ENCODE data around the gene ARHGAP18.

Gene ARHGAP18

GRCh38 chr6:129662980-129663431 is 47.0 kb downstream of the ARHGAP18 start:
- DNase-seq: no peak

GRCh38 chr6:129662406-129662766 is 47.6 kb downstream of the ARHGAP18 start:
- no peak for DNase-seq

- DNase-seq: no peak
Measured at GRCh38 chr6:129661536-129662405, 48.2 kb downstream of the ARHGAP18 start.

DNA sequence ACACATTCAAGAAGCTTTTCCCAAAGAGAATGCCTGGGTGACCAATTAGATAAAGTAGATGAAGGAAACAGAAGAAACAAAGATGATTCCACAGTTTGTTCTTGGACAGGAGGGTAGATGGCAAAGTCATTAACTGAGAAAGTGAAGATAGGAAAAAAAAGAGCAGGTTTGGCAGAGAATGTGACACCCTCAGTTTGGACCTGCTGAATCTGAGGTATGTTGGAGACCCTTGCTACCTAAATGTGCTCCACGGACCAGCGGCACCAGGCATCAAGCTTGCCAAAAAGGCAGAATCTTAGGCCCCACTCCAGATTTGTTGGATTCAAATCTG is 49.7 kb downstream of the ARHGAP18 start:
- no peak for DNase-seq

DNA sequence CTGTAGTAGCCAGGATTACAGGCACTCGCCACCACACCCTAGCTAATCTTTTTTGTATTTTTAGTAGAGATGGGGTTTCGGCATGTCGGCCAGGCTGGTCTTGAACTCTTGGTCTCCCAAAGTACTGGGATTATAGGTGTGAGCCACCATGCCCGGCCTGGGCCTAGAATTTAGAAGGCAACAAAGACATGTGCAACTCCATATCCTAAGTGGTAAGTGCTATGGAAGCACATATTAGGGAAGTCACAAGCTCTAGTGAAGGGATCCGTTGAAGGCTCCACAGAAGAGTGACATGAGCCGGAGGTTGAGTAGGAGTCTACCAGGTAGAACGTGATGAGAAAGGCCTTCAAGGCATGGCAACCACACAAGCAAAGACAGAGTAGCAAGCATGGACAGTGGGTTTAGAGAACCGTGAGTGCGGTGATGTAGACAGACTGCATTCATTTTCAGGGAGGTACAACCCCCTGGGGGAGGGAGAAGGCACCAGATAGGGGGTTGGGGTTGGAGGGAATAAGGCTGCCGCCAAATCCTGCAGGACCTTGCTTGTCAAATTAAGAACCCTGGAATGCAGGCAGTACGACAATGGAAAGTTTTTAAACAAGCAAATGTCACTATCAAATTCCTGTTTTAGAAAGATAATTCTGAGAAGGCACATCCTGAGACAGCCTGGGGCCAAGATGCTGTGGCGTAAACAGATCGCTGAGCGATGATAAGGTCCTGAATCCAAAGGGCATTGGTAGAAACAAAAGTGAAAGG is 50.2 kb downstream of the ARHGAP18 start:
- no peak for DNase-seq

DNA sequence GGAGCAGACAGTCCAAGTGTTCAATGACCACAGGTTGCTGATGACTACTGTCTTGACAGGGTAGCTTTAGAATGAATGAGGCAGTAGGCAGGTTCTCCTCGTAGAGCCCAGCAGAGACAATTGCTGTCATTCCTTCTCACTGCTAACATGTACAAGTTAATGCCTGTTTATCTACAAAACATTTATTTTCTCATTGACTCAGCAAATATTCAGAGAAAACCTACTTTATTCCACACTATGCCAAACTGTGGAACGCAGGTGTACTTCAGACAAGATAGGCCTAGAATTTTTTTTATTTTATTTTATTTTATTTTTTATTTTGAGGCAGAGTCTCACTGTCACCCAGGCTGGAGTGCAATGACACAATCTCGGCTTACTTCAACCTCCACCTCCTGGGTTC is 50.8 kb downstream of the ARHGAP18 start:
- no peak for DNase-seq

GRCh38 chr6:129657483-129657882 is 52.5 kb downstream of the ARHGAP18 start:
- no peak for DNase-seq

DNA sequence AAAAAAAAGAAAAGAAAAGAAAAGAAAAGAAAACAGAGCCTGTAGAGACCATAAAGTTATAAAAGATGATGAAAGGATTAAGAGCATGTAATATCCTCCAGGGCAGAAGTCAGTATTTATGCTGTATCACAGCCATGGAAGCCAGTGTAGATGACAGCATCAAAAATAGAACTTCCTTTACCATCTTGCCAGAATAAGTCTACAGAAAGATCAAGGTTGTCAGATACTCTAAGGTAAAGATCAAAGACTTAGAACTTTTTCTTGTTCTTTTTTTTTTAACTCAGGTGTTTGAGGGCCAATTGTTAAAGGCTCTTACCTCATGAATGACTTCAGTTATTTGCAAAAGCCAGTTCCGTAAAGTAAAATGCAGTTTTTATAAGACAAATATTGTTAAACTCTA is 54.6 kb downstream of the ARHGAP18 start:
- no peak for DNase-seq

GRCh38 chr6:129653746-129654145 is 56.2 kb downstream of the ARHGAP18 start:
- DNase-seq: no peak

GRCh38 chr6:129653229-129653628 is 56.7 kb downstream of the ARHGAP18 start:
- DNase-seq: no peak

GRCh38 chr6:129651291-129651691 is 58.7 kb downstream of the ARHGAP18 start:
- DNase-seq: no peak

DNA sequence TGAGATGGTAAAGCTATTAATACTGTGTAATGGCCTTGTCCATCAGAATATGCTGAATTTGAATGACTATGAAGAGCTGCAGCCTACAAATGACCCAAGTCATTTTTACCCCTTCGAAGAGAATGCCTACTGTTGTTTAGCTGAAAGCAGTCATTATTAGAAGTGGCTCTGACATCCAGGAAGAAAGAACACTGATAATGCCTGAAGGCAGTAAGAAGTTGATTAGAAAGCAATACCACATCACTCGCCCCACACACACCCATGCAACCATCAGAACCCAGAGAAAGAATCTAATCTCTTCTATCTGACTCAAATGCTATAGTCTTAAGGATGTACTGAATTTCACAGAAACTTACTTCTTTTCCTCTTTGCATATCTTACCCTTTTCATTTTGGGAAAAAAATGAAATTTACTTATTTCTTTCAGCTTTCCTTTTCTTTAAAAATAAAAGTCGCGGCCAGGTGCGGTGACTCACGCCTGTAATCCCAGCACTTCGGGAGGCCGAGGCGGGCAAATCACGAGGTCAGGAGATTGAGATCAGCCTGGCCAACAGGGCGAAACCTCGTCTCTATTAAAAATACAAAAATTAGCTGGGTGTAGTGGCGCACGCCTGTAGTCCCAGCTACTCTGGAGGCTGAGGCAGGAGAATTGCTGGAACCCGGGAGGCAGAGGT is 61.0 kb downstream of the ARHGAP18 start:
- no peak for DNase-seq

- DNase-seq: no peak
Measured at GRCh38 chr6:129647044-129647443, 62.9 kb downstream of the ARHGAP18 start.

GRCh38 chr6:129646642-129647041 is 63.3 kb downstream of the ARHGAP18 start:
- no peak for DNase-seq

DNA sequence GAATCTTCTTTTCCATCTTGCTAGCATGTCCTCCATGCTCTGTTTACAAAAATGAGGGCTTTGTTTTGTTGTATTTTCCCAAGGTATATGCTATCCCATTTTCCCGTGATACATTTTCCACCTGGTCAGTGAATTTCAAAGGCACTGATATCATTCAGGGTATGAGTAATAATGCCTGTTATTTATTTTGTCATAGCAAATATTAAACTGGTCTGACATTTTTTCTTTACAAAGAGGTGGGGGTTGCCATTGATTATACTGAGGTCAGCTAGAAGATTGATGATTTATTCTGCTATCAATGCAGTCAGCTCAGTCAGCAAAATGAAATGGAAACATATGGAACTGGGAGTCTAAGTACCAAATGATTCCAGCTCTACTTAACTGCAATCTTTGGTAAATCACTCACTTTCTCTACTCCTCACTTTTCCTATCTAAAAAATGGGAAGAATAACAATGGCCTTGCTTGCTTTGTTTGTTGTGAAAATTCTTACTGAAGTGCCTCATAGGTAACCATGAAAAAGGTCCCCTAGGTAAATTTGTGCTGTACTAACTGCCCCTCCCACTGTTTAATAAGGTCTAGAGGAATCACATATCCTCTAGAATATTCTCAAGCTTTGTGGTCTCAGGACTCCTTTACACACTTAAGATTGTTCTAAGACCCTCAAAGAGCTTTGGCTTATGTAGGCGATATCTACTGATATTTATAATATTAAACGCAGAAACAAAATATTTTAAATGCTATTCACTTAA is 64.0 kb downstream of the ARHGAP18 start:
- no peak for DNase-seq

DNA sequence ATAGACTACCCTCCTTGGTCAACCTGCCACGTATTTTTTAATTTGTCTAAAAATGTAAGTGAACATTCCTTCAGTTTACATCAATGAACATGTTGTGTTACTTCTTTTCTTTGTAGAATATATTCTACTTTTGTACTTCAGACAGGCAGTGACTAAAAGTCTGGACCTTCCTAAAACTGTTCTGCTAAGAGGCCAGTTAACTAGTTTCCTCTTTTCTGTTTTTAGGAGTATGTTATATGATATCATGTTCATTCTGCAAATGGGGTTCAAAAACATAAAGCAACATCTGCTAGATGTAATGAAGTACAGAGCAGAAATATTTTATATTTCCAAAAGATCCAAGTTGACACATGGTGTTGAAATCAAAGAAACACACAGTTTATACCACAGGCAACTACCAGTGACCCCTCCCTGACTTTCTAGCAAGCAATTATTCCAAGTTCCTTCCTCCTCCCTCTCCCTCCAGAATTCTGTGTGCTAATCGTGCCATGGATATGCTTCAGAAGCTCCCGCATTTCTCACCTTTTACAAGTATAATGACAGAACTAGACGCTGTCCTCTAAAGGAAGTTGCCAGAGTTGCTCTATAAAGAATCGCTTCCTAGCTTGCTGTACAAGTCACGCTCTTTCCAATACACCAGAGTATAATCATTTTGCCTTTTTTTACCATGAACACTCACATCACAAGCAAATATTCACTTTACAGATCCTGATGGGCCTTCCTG is 64.7 kb downstream of the ARHGAP18 start:
- DNase-seq: no peak

DNA sequence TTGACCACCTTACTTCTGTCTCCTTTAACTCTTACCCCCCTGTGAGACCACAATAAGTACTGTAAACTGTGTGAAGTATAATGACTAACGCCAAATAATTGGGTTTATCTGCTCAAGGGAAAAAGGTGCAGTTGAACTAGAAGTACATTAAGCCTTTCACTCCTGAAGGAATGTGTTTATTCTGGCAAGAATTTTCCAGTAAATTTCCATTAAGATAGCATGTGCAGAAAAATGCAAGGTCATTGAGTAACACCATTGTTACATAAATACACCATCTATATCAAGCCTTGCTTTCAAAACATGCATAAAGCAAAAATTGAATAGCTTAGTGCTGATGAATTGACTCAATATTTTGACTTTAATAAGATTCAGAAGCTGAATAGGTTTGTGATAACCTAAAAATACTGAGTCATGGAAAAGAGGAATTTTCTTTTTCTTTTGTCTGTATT is 65.4 kb downstream of the ARHGAP18 start:
- DNase-seq: no peak

DNA sequence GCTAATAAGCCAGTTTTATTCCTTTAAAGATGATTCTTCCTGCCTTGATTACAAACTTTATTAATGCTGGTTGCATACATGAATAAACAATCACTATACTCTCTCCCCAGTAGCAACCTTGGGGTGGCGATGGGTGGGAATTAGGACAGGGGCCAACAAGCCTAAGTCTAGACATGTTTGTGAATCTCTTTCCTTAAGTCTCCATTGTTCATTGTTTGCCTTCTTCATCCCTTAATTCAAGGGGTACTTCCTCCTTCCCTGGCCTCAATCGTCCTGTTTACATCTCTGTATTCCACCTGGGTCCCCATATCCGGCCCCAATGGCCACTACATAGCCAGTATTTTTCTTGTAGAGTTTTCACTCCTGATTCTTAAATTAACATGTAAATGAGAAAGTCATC is 66.0 kb downstream of the ARHGAP18 start:
- DNase-seq: no peak

- DNase-seq: no peak
Measured at GRCh38 chr6:129643176-129643575, 66.8 kb downstream of the ARHGAP18 start.

DNA sequence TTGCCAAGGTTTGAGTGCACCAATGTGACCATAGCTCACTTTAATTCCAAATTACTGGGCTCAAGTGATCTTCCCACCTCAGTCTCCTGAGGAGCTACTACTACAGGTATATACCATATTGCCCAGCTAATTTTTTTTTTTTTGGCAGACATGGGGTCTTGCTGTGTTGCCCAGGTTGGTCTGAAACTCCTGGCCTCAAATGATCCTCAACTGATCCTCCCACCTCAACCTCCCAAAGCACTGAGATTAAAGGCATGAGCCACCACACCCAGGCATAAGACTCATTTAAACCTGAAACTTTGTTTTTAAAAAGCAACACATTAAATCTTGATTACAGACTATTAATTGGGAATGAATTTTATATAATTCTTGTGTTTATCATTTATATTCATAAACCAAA is 67.7 kb downstream of the ARHGAP18 start:
- DNase-seq: no peak

GRCh38 chr6:129641344-129641743 is 68.6 kb downstream of the ARHGAP18 start:
- DNase-seq: no peak

DNA sequence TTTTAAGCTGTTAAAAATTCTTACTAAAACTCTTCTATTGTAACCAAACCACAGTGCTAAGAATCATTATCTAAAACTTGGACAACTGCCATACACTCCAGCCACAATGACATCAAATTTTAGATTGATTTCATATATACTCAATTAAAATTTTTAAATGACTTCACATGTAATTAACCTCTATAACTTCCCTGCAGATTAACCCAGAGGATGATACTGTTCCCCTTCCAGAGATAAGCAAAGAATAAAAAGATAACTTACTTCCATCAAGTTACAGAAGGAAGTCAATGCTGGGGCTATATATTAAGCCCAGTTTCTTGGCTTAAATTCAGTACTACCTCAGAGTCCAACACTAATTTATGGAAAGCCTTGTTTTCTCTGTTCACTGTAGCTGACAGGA is 71.3 kb downstream of the ARHGAP18 start:
- no peak for DNase-seq

Measured in stimulated activated CD4-positive, alpha-beta T cell treated with anti-CD3 and anti-CD28 coated beads, Interleukin-2, amount 100 ng/mL, for 24 hours (primary cell).